GM19452 (cell line): ENCODE data around the gene LAMA3.

Experiments used
- ATAC-seq: cut with Tn5 transposase; IDR thresholded peaks from one replicate; pipeline ENCODE4 v1.9.1; 2021; ENCODE audit not compliant: unreplicated experiment

LAMA3 gene, protein sequence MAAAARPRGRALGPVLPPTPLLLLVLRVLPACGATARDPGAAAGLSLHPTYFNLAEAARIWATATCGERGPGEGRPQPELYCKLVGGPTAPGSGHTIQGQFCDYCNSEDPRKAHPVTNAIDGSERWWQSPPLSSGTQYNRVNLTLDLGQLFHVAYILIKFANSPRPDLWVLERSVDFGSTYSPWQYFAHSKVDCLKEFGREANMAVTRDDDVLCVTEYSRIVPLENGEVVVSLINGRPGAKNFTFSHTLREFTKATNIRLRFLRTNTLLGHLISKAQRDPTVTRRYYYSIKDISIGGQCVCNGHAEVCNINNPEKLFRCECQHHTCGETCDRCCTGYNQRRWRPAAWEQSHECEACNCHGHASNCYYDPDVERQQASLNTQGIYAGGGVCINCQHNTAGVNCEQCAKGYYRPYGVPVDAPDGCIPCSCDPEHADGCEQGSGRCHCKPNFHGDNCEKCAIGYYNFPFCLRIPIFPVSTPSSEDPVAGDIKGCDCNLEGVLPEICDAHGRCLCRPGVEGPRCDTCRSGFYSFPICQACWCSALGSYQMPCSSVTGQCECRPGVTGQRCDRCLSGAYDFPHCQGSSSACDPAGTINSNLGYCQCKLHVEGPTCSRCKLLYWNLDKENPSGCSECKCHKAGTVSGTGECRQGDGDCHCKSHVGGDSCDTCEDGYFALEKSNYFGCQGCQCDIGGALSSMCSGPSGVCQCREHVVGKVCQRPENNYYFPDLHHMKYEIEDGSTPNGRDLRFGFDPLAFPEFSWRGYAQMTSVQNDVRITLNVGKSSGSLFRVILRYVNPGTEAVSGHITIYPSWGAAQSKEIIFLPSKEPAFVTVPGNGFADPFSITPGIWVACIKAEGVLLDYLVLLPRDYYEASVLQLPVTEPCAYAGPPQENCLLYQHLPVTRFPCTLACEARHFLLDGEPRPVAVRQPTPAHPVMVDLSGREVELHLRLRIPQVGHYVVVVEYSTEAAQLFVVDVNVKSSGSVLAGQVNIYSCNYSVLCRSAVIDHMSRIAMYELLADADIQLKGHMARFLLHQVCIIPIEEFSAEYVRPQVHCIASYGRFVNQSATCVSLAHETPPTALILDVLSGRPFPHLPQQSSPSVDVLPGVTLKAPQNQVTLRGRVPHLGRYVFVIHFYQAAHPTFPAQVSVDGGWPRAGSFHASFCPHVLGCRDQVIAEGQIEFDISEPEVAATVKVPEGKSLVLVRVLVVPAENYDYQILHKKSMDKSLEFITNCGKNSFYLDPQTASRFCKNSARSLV (N-terminal part only)

DNA sequence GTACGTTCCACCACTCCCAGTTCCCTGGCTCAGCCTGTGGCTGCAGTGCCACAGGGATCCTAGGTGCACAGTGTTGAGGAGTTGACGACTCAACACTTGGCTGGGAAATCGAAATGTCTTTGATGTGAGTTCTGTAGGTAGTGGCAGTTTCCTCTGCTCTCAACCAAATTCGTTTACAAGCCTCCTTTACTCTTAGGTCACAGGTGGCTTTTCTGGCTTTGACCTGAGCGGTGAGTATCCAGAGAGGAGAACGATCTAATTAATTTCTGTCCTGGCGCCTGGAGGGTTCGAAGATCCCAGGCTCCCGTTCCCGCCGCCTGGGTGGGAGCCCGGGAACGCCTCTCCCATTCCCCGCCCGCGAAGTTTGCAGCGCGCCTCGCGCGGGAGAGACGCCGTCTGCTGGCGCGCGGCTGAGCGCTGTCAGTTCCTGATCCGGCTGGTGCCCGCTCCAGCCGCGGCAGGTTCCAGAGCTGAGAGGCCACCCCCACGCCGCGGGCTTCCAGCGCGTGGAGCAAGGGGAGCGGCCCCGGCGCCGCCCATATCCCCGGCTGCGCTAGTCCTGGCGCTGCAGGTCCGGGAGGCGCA, at the start of gene LAMA3:
LAMA3 (plus strand) TSS at position 423 of the 585 bp plus-strand sequence. CDS start 231 bp downstream, outside the sequence.
- ATAC-seq: no peak

DNA sequence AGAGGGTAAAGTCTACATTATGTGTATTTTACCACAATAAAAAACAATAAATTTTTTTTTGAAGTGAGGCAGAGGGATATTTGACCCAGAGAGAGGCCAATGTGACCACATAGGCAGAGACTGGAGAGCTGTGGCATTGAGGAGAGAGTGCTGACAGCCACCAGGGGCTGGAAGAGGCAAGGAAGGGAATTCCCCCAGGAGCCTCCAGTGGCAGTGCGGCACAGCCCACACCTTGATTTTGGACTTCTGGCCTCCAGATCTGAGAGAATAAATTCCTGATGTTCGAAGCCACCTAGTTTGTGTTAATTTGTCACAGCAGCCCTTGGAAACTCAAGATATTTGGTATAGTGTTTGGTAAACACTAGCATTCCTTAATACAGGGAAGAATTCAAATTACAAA, 49.2 kb upstream of the LAMA3 start:
- no peak for ATAC-seq

DNA sequence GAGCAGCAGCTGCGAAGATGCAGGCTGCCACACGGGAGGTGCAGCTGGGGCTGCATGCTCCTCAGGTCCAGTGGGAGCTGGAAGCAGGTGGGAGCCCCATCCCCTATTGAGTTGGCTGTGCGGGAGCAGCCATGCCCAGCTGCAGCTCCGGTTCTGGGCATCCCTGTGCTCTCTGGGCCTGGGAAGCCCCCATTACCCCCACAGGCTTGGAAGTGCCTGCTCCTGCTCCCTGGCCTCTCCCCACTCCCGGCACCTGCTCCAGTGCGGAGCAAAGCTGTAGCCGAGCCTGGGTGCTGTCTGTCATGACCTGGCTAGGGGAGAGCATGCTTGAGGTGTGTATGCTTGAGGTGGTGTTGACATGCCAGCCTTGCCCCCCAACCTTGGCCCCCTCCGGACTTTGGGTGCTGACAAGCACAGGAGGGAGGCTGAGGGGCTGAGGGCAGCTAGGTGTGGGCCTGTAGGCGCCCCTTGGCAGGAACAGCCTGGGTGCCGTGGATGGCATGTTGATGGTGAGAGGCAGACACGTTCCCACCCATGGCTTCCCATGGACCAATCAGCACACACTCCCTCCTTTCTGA, 48.0 kb upstream of the LAMA3 start:
- ATAC-seq: no peak

DNA sequence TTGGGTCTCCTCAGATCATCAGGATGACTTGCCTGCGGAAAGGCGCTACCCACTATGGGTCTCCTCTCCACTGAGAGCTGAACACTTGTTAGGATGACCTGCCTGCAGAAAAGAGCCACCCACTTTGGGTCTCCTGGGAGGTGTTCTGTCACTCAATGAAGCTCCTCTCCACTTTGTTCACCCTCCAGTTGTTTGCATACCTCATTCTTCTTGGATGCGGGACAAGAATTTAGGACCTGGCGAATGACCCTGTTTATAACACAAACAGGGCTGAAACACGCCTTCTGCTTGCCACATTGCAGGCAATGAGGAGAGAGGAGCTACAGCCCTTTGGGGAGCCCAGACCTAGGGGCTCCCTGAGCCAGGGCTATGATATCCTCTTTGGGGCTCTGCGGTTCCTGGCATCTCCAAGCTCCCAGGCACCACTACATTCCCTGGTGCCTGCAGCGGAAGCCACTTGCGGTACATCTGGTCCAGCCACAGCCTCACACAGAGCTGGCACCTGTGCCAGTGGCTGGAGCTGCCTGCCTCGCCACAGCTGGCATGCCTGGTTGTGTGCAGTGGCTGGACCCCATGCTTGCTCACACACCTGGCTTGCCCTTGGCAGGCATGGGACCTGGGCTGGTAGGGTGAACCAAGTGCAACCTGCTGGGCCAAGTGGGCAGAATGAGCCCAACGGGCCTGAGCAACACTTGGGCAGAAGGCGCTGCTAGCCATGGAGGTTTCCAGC, 47.2 kb upstream of the LAMA3 start:
- no peak for ATAC-seq

DNA sequence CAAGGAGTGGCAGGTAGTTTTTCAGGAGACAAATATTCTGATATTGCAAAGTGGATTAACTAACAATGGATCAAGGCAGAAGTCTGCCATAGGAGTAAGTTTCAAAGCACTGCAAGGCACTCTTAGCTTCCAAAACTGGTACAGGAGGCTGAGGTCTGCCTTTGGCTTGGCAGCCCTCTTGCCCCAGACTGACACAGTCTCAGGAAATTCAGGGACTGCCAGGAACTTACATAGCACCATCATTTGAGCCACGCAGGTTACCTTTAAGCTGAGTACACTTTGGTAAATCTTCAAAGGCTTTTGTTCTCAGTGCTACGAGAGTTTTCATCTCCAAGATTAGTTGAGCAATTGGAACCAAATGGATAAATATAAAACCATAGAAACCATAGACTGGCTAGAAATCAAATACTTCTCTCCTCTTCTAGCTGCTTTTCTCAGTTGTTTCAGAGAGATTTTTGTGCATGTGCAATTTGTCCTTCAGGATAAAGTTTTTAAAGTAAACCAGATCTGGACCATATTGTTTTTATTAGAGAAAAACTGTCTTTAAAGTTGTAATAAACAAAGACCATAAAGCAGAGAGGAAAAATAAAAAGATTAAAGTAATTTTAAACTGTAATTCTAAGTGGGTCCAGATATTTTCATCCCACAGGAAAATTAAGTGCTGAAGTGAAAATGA, 45.3 kb upstream of the LAMA3 start:
- ATAC-seq: no peak

DNA sequence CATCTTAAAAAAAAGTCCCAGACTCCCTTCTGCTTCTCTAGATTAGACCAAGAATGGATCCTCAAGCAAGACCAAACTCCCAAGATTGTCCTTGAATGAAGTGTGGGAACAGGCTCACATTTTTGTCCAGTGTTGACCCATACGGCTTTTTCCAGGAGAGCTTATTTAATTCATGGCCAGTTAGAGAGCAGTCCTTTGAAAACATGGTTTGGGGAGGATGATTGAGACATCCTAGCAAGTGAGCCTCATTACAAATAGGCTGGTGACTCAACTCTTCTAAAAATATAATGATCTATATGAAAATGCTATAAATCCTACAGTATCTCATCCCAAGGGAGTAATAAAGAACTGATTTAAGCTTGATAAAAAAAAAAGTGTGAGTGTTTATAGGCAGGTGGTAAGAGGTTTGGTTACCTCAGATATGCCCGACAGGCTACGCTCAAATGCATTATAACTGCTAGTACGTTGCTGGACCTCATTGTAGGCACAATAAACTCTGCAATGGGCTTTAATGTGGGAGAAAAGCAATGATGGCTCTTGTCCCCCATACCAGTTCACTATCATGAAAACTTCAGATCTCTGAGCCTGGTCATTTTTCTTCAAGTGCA, 43.6 kb upstream of the LAMA3 start:
- no peak for ATAC-seq

DNA sequence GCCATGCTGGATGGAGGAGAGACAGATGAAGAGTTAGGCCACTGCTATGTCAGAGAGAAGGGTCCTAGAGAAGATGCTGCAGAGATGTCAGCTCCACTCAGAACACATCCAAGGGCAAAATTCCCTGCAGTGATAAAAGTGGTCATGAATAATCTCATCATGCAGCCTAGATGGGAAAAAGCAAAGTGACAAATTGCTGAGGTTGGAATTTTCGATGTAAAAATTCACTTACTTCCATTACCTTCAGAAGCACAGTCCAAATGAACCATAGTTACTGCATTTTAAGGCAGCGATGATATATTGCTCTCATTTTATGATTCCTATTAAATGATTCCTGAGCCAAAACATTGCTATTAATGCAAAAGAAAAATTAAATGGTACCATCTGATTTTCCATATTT, 43.0 kb upstream of the LAMA3 start:
- no peak for ATAC-seq

DNA sequence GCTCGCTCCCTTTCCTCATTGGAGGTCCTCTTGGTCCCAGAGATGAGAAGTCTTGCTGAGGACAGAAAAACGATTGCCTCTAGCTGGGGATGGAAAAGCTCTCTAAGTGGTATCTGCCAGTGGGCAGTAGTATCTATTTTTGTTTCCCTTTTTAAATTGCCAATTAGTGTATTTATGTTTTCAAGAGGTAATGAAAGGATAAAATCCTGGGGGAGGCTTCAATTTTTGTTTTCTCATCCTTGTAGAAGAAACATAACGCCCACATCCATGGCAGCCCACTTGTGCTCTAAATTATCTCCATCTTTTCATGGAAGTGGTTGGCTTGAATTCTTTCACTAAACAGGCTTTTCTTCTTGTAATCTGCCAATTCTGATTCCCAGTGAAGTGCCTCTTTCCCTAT, 40.8 kb upstream of the LAMA3 start:
- ATAC-seq: no peak

DNA sequence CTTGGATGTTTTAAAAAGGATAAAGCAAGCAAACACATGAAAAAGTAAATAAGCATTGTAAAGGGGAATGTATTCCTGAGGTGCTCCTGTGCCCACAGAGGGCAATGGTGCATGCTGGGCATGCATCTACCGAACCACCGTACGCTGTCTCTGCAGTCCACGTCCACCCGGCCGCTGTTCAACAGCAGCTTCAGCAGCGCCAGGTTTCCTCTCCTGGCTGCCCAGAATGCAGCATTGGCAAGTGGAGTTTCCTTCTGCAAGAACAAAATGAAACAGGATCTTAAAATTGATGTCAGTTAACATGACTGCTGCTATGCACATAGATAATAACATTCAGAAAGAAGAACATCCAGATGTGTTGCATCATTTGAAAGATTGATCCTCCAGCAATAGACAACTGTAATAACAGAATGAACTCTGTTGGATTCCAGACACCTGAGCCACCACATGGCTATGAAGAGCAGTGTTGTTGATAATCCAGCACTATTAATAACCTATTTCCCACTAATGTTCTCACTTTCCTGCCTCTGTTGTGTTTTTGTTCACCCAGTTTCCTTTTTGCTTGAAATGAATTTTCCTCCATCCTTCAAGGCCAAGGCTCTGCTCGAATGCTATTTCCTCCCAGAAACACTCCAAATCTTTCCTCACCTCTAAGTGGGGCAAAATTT, 40.2 kb upstream of the LAMA3 start:
- ATAC-seq: no peak

DNA sequence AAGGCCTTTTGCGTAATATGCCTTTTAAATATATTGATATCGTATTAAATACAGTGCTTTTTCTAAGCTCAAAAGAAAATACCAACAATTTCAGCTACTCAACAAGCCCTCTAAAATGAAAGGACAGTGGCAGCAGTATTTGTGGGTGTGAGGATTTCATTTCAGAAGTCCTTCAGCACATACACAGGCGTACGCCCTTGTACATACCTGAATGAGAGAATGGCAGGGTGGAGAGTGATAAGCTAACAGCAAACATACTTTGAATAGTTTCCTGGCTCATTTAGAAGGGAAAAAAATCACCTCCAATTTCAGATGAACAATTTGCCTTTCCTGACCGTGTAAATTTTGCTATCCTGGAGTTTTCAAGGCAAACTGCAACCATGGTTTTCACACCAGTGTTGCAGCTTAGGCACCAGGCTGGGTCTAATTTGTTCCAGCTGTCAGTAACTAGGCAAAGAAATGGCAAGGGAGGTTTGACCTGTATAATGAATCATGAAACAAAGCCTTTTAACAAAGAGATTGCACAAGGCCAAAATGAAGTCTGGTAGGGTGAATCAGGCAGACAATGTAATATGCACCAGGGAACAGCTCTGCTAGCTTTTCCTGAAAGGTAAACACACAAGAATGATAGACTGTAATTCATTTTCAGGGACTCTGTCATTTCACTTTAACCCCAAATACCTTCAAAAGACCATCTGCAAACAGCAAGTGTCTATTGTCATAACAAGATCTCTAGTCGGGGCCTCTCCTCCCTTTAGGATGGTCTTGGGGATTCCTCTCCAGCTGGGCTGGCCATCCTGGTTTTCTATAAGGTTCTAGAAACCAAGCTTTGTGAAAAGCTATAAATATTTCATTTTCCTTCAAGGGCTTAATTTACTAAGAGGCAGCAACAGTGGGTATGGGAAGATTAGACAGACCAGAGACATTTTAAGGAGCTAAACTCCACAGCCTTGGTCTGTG, 38.0 kb upstream of the LAMA3 start:
- ATAC-seq: no peak

DNA sequence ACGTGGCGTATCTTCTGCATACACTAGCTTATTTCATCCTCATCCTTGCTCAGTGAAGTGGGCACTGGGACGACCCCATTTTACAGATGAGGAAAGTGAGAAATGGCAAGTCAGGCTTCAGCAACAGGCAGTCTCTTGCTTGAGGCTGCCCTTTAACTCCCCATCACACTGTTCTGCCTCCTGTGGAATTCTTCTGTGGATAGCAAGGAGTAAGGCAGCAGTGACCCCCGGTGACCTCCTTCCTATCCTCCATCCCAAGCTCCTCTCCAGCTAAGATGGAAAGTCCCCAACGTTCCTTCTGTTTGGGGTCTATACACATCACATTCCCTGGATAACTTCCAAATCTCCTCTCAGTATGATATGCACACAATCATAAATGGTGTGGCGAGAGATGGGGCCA, 37.0 kb upstream of the LAMA3 start:
- ATAC-seq: no peak

DNA sequence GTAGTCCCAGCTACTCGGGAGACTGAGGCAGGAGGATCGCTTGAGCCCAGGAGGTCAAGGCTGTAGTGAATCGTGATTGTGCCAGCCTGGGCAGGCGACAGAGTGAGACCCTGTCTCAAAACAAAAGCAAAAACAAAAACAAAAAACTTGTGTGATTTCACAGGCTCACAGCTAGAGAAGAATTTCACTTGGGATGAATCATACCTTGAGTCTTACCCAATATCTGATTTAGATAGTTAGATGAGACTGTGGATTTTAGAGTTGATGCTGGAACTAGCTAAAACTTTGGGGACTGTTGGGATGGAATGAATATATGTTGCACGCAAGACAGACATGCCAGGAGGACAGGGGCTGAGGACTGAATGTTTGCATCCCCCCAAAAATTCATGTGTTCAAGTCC, 31.0 kb upstream of the LAMA3 start:
- no peak for ATAC-seq

DNA sequence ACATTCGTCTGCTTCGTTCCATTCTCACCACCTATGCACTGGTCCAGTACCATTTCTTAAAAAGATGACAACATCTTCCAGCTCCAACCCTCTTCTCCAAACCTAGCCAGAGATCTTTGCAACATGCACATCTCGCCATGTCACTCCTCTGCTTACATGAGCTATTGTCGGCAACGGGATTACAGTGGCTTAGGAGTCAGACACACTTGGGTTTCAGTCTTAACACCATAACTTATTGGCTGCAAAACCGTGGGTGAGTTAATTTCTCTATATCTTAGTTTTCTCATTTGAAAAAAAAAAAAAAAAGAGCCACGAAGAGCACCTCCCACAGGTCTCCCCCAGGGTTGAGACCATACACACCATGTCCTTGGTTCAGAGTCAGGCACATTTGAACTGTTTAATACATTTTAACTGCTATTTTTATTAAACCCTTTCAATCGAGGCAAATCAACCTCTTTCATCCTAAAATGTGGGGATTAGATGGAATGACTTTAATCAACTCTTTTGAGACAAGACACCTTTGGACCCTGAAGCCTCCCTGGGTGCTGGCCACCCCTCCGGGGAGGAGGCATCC, 27.4 kb upstream of the LAMA3 start:
- ATAC-seq: no peak

DNA sequence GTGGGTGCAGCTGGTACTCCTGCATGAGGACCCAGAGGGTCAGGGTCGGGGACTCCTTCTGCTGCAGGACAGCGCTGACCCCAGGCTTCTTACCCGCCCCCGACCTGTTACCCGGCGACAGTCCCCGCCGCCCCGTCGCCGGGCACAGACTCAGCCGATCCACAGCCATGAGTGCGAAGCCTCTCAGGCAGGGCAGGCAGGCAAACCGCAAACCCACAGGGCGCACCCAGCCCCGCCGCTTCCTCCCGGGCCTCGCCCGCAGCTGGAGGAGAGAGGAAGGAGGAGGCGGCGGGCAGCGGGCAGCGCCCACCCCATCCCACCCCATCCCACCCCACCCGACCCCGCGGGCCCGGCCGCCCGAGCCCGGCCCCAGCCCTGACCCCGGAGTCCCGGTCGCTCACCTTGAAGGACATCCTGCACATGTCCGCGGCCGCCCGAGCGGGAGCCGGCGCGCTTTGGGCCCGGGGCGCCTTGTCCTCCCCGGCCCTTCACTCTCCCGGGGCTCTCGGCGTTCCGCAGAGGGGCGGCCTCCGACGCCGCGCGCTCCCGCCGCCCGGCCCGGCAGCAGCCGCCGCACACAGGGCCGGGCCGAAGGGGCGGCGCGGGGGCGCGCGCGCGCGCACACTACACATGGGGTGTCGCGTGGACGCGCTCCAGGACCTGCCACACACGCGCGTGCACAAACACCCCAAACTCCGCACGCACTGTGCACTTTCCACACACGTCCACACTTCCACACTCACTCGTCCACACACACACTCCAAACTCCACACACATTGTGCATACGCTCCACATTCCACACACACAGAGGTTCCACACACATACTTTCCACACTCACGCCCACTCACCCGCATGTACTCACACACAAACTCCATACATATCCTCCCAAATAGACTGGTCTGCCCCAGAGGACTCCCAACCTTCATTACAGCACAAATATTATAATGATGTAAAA, 26.7 kb upstream of the LAMA3 start, which contains the start of gene ANKRD29:
ANKRD29 (minus strand) TSS at position 603 of the 955 bp plus-strand sequence; CDS start at position 422, 181 bp downstream.
- ATAC-seq: no peak

DNA sequence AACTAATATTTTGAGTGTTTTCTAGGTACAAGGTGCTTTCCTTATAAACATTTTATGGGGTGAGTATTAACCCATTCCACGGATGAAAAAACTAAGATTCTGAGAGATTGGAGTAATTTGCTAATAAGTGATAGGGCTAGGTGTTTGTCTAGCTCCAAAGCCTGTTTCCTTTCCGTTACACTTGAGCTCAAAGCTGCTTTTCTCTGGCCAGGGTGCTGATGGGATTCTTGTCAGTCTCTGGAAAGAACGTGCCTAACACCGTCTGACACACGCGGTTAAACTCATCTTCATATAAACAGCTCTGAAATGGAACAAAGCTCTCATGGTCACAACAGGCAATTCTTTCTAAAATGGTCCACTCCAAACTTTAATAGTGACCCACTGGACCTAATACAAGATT, 24.6 kb upstream of the LAMA3 start:
- ATAC-seq: no peak

DNA sequence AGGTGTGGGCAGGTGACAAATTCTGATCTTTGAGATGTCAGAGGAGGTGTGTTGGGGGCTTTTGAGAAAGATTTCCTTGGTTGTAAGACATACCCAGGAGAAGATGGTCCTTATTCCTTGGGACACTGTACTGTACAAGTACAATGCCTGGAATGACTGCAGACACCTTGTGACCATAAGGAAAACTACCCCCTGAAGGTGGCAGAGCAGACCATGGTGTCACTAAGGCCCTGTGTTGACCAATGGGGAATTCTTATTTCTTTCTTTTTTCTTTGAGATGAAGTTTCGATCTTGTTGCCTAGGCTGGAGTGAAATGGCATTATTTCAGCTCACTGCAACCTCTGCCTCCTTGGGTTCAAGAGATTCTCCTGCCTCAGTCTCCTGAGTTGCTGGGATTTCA, 22.1 kb upstream of the LAMA3 start:
- ATAC-seq: no peak
